K562 (cell line): ENCODE results near the gene UAP1. TPM values are rescaled to one million over a fixed set of nuclear protein-coding genes. Genes with fewer than 3 reads are reported as not detected.

Source experiments
- ADNP ChIP-seq: fragments of 200-800 bp; sonication (Bioruptor generic); IDR thresholded peaks from 2 replicates; pipeline ENCODE4 v1.6.1; 2016; ENCODE audit warnings: missing genetic modification characterization, missing compliant biosample characterization
- ARID3A ChIP-seq: IDR thresholded peaks from 2 replicates; pipeline ENCODE4 v1.6.1; 2012; ENCODE audit warnings: low read depth, low read length, improper control_type of control experiment, borderline replicate concordance
- ATF1 ChIP-seq, 2 experiments: fragments of 450-650 bp in 1 of 2; IDR thresholded peaks; 2 replicates each; pipeline ENCODE4 v1.6.1; 2016; ENCODE audit warnings: missing compliant biosample characterization in 1 of 2, missing genetic modification characterization in 1 of 2
- ERF ChIP-seq: fragments of 450-650 bp; formaldehyde crosslinking; IDR thresholded peaks from 2 replicates; pipeline ENCODE4 v1.4.0; 2020; ENCODE audit warnings: mild to moderate bottlenecking, mixed read lengths
- HMG20A ChIP-seq: fragments of 450-650 bp; formaldehyde crosslinking; conservative IDR thresholded peaks from 2 replicates; pipeline ENCODE4 v1.4.0; 2020; ENCODE audit warnings: mild to moderate bottlenecking, mixed read lengths
- IRF2 ChIP-seq: sonication (generic); formaldehyde crosslinking; IDR thresholded peaks from 2 replicates; pipeline ENCODE4 v1.8.1; 2022; ENCODE audit warnings: mild to moderate bottlenecking, missing genetic modification reagents
- KDM5B ChIP-seq: fragments of 200-600 bp; sonication (generic); IDR thresholded peaks from 2 replicates; pipeline ENCODE4 v1.6.1; 2012; ENCODE audit warnings: low read depth, mild to moderate bottlenecking, moderate library complexity, low read length, control low read depth, inconsistent platforms; ENCODE audit not compliant: insufficient replicate concordance
- L3MBTL2 ChIP-seq: fragments of 450-650 bp; IDR thresholded peaks from 2 replicates; pipeline ENCODE4 v1.6.1; 2016; ENCODE audit warnings: mild to moderate bottlenecking, moderate library complexity
- MYC ChIP-seq, 2 experiments: fragments of 250-450 bp in 1 of 2; sonication (Bioruptor Pico) in 1 of 2; IDR thresholded peaks; 2 replicates each; pipeline versions ENCODE4 v1.5.1 to v1.6.1; 2012 to 2021; ENCODE audit warnings: low read depth in 2 of 2, borderline replicate concordance in 1 of 2, improper control_type of control experiment in 1 of 2, low read length in 1 of 2, mild to moderate bottlenecking in 1 of 2, moderate library complexity in 1 of 2
- MYNN ChIP-seq, 2 experiments: sonication (generic); formaldehyde crosslinking in 1 of 2; IDR thresholded peaks; 2 replicates each; pipeline versions ENCODE4 v1.5.0 to v1.6.1; 2016 to 2020; ENCODE audit warnings: antibody characterized with exemption in 1 of 2, missing genetic modification reagents in 1 of 2
- NCOA6 ChIP-seq: fragments of 450-650 bp; IDR thresholded peaks from 2 replicates; pipeline ENCODE4 v1.6.1; 2017; ENCODE audit warnings: mild to moderate bottlenecking
- PHF8 ChIP-seq: fragments of 200-600 bp; sonication (generic); IDR thresholded peaks from 2 replicates; pipeline ENCODE4 v1.6.1; 2012; ENCODE audit warnings: mixed run types, mild to moderate bottlenecking, inconsistent platforms, low read length, moderate library complexity, borderline replicate concordance
- POLR2AphosphoS5 ChIP-seq: IDR thresholded peaks from 2 replicates; pipeline ENCODE4 v1.6.1; 2011; ENCODE audit warnings: mild to moderate bottlenecking, low read depth, low read length, moderate library complexity; ENCODE audit not compliant: control insufficient read depth, insufficient read depth
- SAP30 ChIP-seq: fragments of 200-600 bp; sonication (generic); IDR thresholded peaks from 2 replicates; pipeline ENCODE4 v1.6.1; 2012; ENCODE audit warnings: borderline replicate concordance, low read depth, mild to moderate bottlenecking, moderate library complexity, low read length, control low read depth, inconsistent platforms; ENCODE audit not compliant: insufficient read depth, poor library complexity, severe bottlenecking
- SIX5 ChIP-seq, 2 experiments: IDR thresholded peaks; 2 replicates each; pipeline ENCODE4 v1.6.1; 2011; ENCODE audit warnings: low read length in 2 of 2, borderline replicate concordance in 1 of 2, low read depth in 1 of 2, mild to moderate bottlenecking in 1 of 2, moderate library complexity in 1 of 2; ENCODE audit not compliant: insufficient read depth in 1 of 2
- SRSF9 ChIP-seq: fragments of 200-400 bp; formaldehyde crosslinking; IDR thresholded peaks from 2 replicates; pipeline ENCODE4 v1.6.1; 2017; ENCODE audit warnings: low read depth, low read length, borderline replicate concordance
- TAL1 ChIP-seq: fragments of 450-650 bp; IDR thresholded peaks from 2 replicates; pipeline ENCODE4 v1.6.1; 2016; ENCODE audit warnings: mild to moderate bottlenecking
- TEAD4 ChIP-seq, 2 experiments: sonication (generic) in 1 of 2; formaldehyde crosslinking in 1 of 2; IDR thresholded peaks; 2 replicates each; pipeline versions ENCODE4 v1.6.1 to v1.8.0; 2012 to 2022; ENCODE audit warnings: borderline replicate concordance in 1 of 2, inconsistent platforms in 1 of 2, low read length in 1 of 2, mild to moderate bottlenecking in 1 of 2, missing genetic modification reagents in 1 of 2
- TRIM28 ChIP-seq: fragments of 450-650 bp; IDR thresholded peaks from 2 replicates; pipeline ENCODE4 v1.6.1; 2017
- U2AF1 ChIP-seq: fragments of 200-400 bp; formaldehyde crosslinking; optimal IDR thresholded peaks from 2 replicates; pipeline ENCODE3; 2017; ENCODE audit warnings: mild to moderate bottlenecking, low read depth, low read length, moderate library complexity
- ZC3H4 ChIP-seq: sonication (generic); formaldehyde crosslinking; IDR thresholded peaks from 2 replicates; pipeline ENCODE4 v1.9.0; 2021; ENCODE audit warnings: missing genetic modification reagents, borderline replicate concordance
- ZFPM2 ChIP-seq: fragments of 250-450 bp; sonication (Bioruptor Pico); IDR thresholded peaks from 2 replicates; pipeline ENCODE4 v1.5.1; 2022; ENCODE audit warnings: mild to moderate bottlenecking
- ZNF124 ChIP-seq: sonication (generic); formaldehyde crosslinking; IDR thresholded peaks from 2 replicates; pipeline ENCODE4 v1.8.1; 2022; ENCODE audit warnings: missing genetic modification reagents
- ZNF347 ChIP-seq: fragments of 450-650 bp; formaldehyde crosslinking; IDR thresholded peaks from 2 replicates; pipeline ENCODE4 v1.4.0; 2020; ENCODE audit warnings: low read depth, mild to moderate bottlenecking, moderate library complexity
- ZNF436 ChIP-seq: fragments of 250-450, 450-650 bp; sonication (Bioruptor Pico); formaldehyde crosslinking; IDR thresholded peaks from 2 replicates; pipeline ENCODE4 v1.7.0; 2020; ENCODE audit warnings: mild to moderate bottlenecking
- polyA plus RNA-seq, 8 experiments: library from polyadenylated mRNA; depleted of rRNA in 4 of 8; stranded (reverse) in 5 of 8; unstranded in 3 of 8; fragments of >200 nt; fragmentation: Nextera tagmentation in 2 of 8; fragmentation: Illumina TruSeq in 1 of 8; extraction: Ambion mirVana in 2 of 8; extraction: Trizol in 1 of 8; gene quantifications; 2 replicates each; pipeline versions ENCODE4 v1.2.1 to v1.2.3, GENCODE V29; 2011 to 2014; ENCODE audit warnings: inconsistent platforms in 1 of 8, missing spikeins in 1 of 8
- total RNA-seq, 7 experiments: library from RNA; depleted of rRNA in 6 of 7; stranded (reverse); fragments of >200 nt in 6 of 7; fragmentation: Illumina TruSeq in 2 of 7; extraction: Trizol in 2 of 7; gene quantifications; 2 replicates each; pipeline versions ENCODE4 v1.2.1 to v1.2.3, GENCODE V29; 2011 to 2021; ENCODE audit warnings: low replicate concordance in 1 of 7
- TF ChIP-seq, protein P1 (sequence below): fragments of 450-650 bp; IDR thresholded peaks from one replicate; pipeline ENCODE4 v1.6.1; 2018; ENCODE audit warnings: mild to moderate bottlenecking, moderate library complexity; ENCODE audit not compliant: partially characterized antibody

The UAP1 gene
- total and polyA plus RNA-seq, 9 of the 15 experiments (the other 6 are each of a cell fraction or from before 2014, with no cell fraction given): 182 to 317 (median 213) TPM

GRCh38 chr1:162564762-162565218, 3.3 kb downstream of the UAP1 start (continued):
- TF ChIP-seq ZC3H4 (CRISPR knock-in tag): no peak
- no peak for TF ChIP-seq ZNF124
- peak; percentile 28 for TF ChIP-seq L3MBTL2
- TF ChIP-seq SAP30: no peak
- TF ChIP-seq, protein P1, sequence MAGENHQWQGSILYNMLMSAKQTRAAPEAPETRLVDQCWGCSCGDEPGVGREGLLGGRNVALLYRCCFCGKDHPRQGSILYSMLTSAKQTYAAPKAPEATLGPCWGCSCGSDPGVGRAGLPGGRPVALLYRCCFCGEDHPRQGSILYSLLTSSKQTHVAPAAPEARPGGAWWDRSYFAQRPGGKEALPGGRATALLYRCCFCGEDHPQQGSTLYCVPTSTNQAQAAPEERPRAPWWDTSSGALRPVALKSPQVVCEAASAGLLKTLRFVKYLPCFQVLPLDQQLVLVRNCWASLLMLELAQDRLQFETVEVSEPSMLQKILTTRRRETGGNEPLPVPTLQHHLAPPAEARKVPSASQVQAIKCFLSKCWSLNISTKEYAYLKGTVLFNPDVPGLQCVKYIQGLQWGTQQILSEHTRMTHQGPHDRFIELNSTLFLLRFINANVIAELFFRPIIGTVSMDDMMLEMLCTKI: no peak
- TF ChIP-seq KDM5B: no peak
- no peak for TF ChIP-seq HMG20A (CRISPR knock-in tag)
- no peak for TF ChIP-seq NCOA6
- TF ChIP-seq ERF (CRISPR knock-in tag): no peak
- no peak for TF ChIP-seq U2AF1
- no peak for TF ChIP-seq IRF2 (CRISPR knock-in tag)
- TF ChIP-seq ADNP (tag): 0 out of 2 replicates have a peak, but pooled peaks have one; percentile 36
- TF ChIP-seq PHF8: no peak
- TF ChIP-seq MYNN (IDR thresholded peaks at IDR 0.05): no peak
- TF ChIP-seq MYNN (CRISPR knock-in tag; IDR thresholded peaks at IDR 0.05): no peak
- no peak for TF ChIP-seq ZNF436
- TF ChIP-seq ATF1 (CRISPR knock-in tag; IDR thresholded peaks at IDR 0.05): no peak
- no peak for TF ChIP-seq ATF1 (tag; IDR thresholded peaks at IDR 0.05)
- TF ChIP-seq SRSF9: no peak
- no peak for TF ChIP-seq SIX5 (IDR thresholded peaks at IDR 0.05; ENCODE audit: borderline replicate concordance in 1 of 2, insufficient read depth in 1 of 2, low read depth in 1 of 2, low read length in 2 of 2)
- TF ChIP-seq ZNF347 (CRISPR knock-in tag): no peak
- peak; percentile 37; the same call in 1 of the 2 replicates for TF ChIP-seq POLR2AphosphoS5
- TF ChIP-seq TRIM28: no peak
- no peak for TF ChIP-seq ZFPM2
- TF ChIP-seq TEAD4 (IDR thresholded peaks at IDR 0.05; ENCODE audit: low read length): peak; percentile 46; the same call in 1 of the 2 replicates
- TF ChIP-seq TEAD4 (CRISPR knock-in tag; IDR thresholded peaks at IDR 0.05; ENCODE audit: borderline replicate concordance): no peak
- peak; percentile 32; the same call in 1 of the 2 replicates for TF ChIP-seq TAL1
- TF ChIP-seq ARID3A: no peak
- TF ChIP-seq MYC (IDR thresholded peaks at IDR 0.05; ENCODE audit: low read depth, low read length): peak; percentile 91
- no peak for TF ChIP-seq MYC (CRISPR knock-in tag; IDR thresholded peaks at IDR 0.05; ENCODE audit: borderline replicate concordance, low read depth)
